SK-N-SH (cell line): ENCODE results near the gene AVPI1. TPM values are rescaled to one million over a fixed set of nuclear protein-coding genes. Genes with fewer than 3 reads are reported as not detected.

ENCODE experiments used
- CTCF ChIA-PET: fragments of 300-600, 350-600 bp; formaldehyde crosslinking; extraction: SDS; loops from one replicate; lab custom pipeline; 2021; lab: Yijun Ruan, JAX
- POLR2A ChIA-PET: fragments of 350-600 bp; sonication (Branson Sonifier 250); formaldehyde crosslinking; extraction: SDS; loops from one replicate; lab custom pipeline; 2020; ENCODE audit warnings: antibody characterized with exemption, inconsistent platforms; lab: Yijun Ruan, JAX
- DNase-seq: peaks from one replicate; pipeline ENCODE4 v3.0.0; 2012
- H2AFZ ChIP-seq: fragments of 200-600 bp; sonication (generic); 2 replicates; pipeline ENCODE4 v1.8.1; 2016; ENCODE audit warnings: antibody characterized with exemption, mild to moderate bottlenecking, low read depth
- H3F3A ChIP-seq: fragments of 200-600 bp; sonication (generic); replicated peaks from 2 replicates; pipeline ENCODE3; 2016; ENCODE audit warnings: antibody characterized with exemption, mild to moderate bottlenecking; ENCODE audit not compliant: insufficient read depth
- H3K27ac ChIP-seq, 2 experiments: fragments of 200-500 bp in 1 of 2; fragments of 200-600 bp in 1 of 2; sonication (Bioruptor generic) in 1 of 2; sonication (generic), shearing (Covaris generic) in 1 of 2; 2 replicates each; pipeline versions ENCODE4 v1.5.1 to v1.6.1; 2014 to 2016; ENCODE audit warnings: low read depth in 2 of 2, inconsistent platforms in 1 of 2, low read length in 1 of 2, mild to moderate bottlenecking in 1 of 2, mixed read lengths in 1 of 2
- H3K27me3 ChIP-seq: fragments of 200-600 bp; sonication (generic), shearing (Covaris generic); 2 replicates; pipeline ENCODE4 v1.6.1; 2016; ENCODE audit warnings: mixed run types; ENCODE audit not compliant: insufficient read depth
- H3K36me3 ChIP-seq, 2 experiments: fragments of 200-500 bp in 1 of 2; fragments of 200-600 bp in 1 of 2; sonication (Bioruptor generic) in 1 of 2; sonication (generic) in 1 of 2; replicated peaks in 1 of 2; 2 replicates each; pipeline versions ENCODE3 to v1.5.1; 2014 to 2016; ENCODE audit warnings: low read length in 1 of 2, mild to moderate bottlenecking in 1 of 2; ENCODE audit not compliant: insufficient read depth in 2 of 2, control insufficient read depth in 1 of 2
- H3K4me1 ChIP-seq, 2 experiments: fragments of 200-500 bp in 1 of 2; fragments of 200-600 bp in 1 of 2; sonication (Bioruptor generic) in 1 of 2; sonication (generic), shearing (Covaris generic) in 1 of 2; 2 replicates each; pipeline versions ENCODE4 v1.5.1 to v1.6.1; 2014 to 2016; ENCODE audit warnings: low read depth in 1 of 2, low read length in 1 of 2, mixed run types in 1 of 2; ENCODE audit not compliant: insufficient read depth in 2 of 2, control insufficient read depth in 1 of 2
- H3K4me2 ChIP-seq: fragments of 200-600 bp; sonication (generic), shearing (Covaris generic); 2 replicates; pipeline ENCODE4 v1.6.1; 2017; ENCODE audit warnings: mixed run types
- H3K4me3 ChIP-seq, 2 experiments: fragments of 200-500 bp in 1 of 2; fragments of 200-600 bp in 1 of 2; sonication (Bioruptor generic) in 1 of 2; sonication (generic), shearing (Covaris generic) in 1 of 2; 2 replicates each; pipeline versions ENCODE4 v1.5.1 to v1.8.1; 2014 to 2016; ENCODE audit warnings: low read depth in 2 of 2, inconsistent platforms in 1 of 2, low read length in 1 of 2, mild to moderate bottlenecking in 1 of 2, mixed read lengths in 1 of 2, moderate library complexity in 1 of 2
- H3K79me2 ChIP-seq: fragments of 200-600 bp; sonication (generic); 2 replicates; pipeline ENCODE4 v1.8.1; 2017; ENCODE audit warnings: mild to moderate bottlenecking; ENCODE audit not compliant: insufficient read depth
- H3K9ac ChIP-seq: fragments of 200-600 bp; sonication (generic); 2 replicates; pipeline ENCODE4 v1.6.1; 2017; ENCODE audit warnings: mixed run types
- H3K9me2 ChIP-seq: fragments of 200-600 bp; sonication (generic); 2 replicates; pipeline ENCODE4 v1.6.1; 2017; ENCODE audit warnings: mixed run types
- H3K9me3 ChIP-seq: fragments of 200-600 bp; sonication (generic); 2 replicates; pipeline ENCODE4 v1.6.1; 2017; ENCODE audit warnings: mixed run types, mild to moderate bottlenecking, moderate library complexity
- H4K20me1 ChIP-seq: fragments of 200-600 bp; sonication (generic); 2 replicates; pipeline ENCODE4 v1.6.1; 2017; ENCODE audit warnings: mild to moderate bottlenecking, mixed run types; ENCODE audit not compliant: insufficient read depth
- CHD2 ChIP-seq: fragments of 150-350 bp; IDR thresholded peaks from 2 replicates; pipeline ENCODE4 v1.6.1; 2018; ENCODE audit warnings: low read length; ENCODE audit not compliant: partially characterized antibody
- CTCF ChIP-seq: fragments of 200-600 bp; sonication (generic); IDR thresholded peaks from 2 replicates; pipeline ENCODE4 v1.6.1; 2017; ENCODE audit warnings: antibody characterized with exemption, mild to moderate bottlenecking, moderate library complexity
- ELF1 ChIP-seq: IDR thresholded peaks from 2 replicates; pipeline ENCODE4 v1.4.0; 2012
- EP300 ChIP-seq, 2 experiments: IDR thresholded peaks; 2 replicates each; pipeline versions ENCODE4 v1.4.0 to v1.6.1; 2012; ENCODE audit warnings: borderline replicate concordance in 1 of 2, low read depth in 1 of 2, low read length in 1 of 2
- FOSL2 ChIP-seq: IDR thresholded peaks from 2 replicates; pipeline ENCODE4 v1.4.0; 2012; ENCODE audit warnings: low read depth, mild to moderate bottlenecking, moderate library complexity, borderline replicate concordance
- GABPA ChIP-seq: IDR thresholded peaks from 2 replicates; pipeline ENCODE4 v1.4.0; 2012; ENCODE audit warnings: low read depth, mild to moderate bottlenecking
- MXI1 ChIP-seq: IDR thresholded peaks from 2 replicates; pipeline ENCODE4 v1.6.1; 2012; ENCODE audit warnings: mild to moderate bottlenecking, low read depth, low read length, improper control_type of control experiment
- NRF1 ChIP-seq: IDR thresholded peaks from 2 replicates; pipeline ENCODE4 v1.6.1; 2012; ENCODE audit warnings: low read depth, mild to moderate bottlenecking, low read length
- POLR2AphosphoS5 ChIP-seq: IDR thresholded peaks from 2 replicates; pipeline ENCODE4 v1.6.1; 2012; ENCODE audit warnings: low read depth, low read length
- REST ChIP-seq: IDR thresholded peaks from 2 replicates; pipeline ENCODE4 v1.6.1; 2012; ENCODE audit warnings: mild to moderate bottlenecking, low read depth, low read length, moderate library complexity
- TEAD4 ChIP-seq: IDR thresholded peaks from 2 replicates; pipeline ENCODE4 v1.4.0; 2012; ENCODE audit warnings: mild to moderate bottlenecking, borderline replicate concordance; ENCODE audit not compliant: insufficient read depth
- polyA plus RNA-seq, 3 experiments: library from polyadenylated mRNA; depleted of rRNA; stranded (reverse); fragments of >200 nt; gene quantifications; 2 replicates each; pipeline ENCODE4 v1.2.3, GENCODE V29; 2012
- TF ChIP-seq, protein P1 (sequence below): fragments of 150-350 bp; IDR thresholded peaks from 2 replicates; pipeline ENCODE4 v1.6.1; 2017; ENCODE audit warnings: antibody characterized with exemption, low read length, low read depth, borderline replicate concordance
- TF ChIP-seq, protein P2 (sequence below): IDR thresholded peaks from 2 replicates; pipeline ENCODE4 v1.4.0; 2012; ENCODE audit warnings: low read depth, borderline replicate concordance

Gene AVPI1
- polyA plus RNA-seq, 1 of the 3 experiments (the other 2 are of a cell fraction), result 6.3 TPM

DNA sequence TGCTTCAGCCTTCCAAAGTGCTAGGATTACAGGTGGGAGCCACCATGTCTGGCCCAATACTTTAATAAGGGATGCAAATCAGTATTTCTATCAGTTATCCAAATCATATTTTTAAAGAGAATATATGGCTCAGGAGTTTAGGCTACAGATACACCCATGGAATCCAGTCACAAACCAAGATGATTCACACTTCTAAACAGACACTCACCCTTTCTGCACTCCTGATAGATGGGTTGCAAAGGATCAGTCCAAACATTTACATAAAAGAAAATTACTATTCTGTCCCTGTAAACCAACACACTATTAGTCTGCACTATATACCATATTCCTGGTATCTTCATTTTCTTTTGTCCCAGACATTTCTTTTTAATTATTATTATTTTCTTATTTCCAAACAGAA is 55.9 kb downstream of the AVPI1 start:
- ChIA-PET POLR2A (no interaction called here), CTCF (interaction anchor here (0.9 to 1.8 kb wide), 2 partner anchors 18 to 59 kb away, joined by 3 to 4 read pairs; no protein-coding TSS in a partner anchor)
- Histone ChIP-seq H3K4me2 (no peak overlapping the region), H3K9ac (no peak overlapping the region), H3K27ac (no peak overlapping the region), H3K4me3 (no peak overlapping the region), H3F3A (peaks cover 6% of the 10 kb centered on the region), H3K9me3 (no peaks in the 10 kb centered on the region), H3K79me2 (peaks cover 17% of the 10 kb centered on the region), H3K27me3 (no peaks in the 10 kb centered on the region), H3K36me3 (no peaks in the 10 kb centered on the region), H4K20me1 (no peaks in the 10 kb centered on the region), H3K9me2 (no peaks in the 10 kb centered on the region), H2AFZ (no peak overlapping the region), H3K4me1 (peaks cover 4% of the 10 kb centered on the region in 2 experiments; a peak in 2 of 4 replicates)
- DNase-seq, result no peak
- TF ChIP-seq, protein P1, sequence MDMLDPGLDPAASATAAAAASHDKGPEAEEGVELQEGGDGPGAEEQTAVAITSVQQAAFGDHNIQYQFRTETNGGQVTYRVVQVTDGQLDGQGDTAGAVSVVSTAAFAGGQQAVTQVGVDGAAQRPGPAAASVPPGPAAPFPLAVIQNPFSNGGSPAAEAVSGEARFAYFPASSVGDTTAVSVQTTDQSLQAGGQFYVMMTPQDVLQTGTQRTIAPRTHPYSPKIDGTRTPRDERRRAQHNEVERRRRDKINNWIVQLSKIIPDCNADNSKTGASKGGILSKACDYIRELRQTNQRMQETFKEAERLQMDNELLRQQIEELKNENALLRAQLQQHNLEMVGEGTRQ, result no peak
- no peak for TF ChIP-seq FOSL2
- TF ChIP-seq CHD2, result no peak
- no peak for TF ChIP-seq ELF1
- TF ChIP-seq EP300 (IDR thresholded peaks at IDR 0.05; ENCODE audit: borderline replicate concordance in 1 of 2, low read depth in 1 of 2, low read length in 1 of 2), result no peak
- no peak for TF ChIP-seq POLR2AphosphoS5
- TF ChIP-seq NRF1, result no peak
- TF ChIP-seq TEAD4, result no peak
- TF ChIP-seq CTCF, result no peak
- TF ChIP-seq REST, result no peak
- TF ChIP-seq, protein P2, sequence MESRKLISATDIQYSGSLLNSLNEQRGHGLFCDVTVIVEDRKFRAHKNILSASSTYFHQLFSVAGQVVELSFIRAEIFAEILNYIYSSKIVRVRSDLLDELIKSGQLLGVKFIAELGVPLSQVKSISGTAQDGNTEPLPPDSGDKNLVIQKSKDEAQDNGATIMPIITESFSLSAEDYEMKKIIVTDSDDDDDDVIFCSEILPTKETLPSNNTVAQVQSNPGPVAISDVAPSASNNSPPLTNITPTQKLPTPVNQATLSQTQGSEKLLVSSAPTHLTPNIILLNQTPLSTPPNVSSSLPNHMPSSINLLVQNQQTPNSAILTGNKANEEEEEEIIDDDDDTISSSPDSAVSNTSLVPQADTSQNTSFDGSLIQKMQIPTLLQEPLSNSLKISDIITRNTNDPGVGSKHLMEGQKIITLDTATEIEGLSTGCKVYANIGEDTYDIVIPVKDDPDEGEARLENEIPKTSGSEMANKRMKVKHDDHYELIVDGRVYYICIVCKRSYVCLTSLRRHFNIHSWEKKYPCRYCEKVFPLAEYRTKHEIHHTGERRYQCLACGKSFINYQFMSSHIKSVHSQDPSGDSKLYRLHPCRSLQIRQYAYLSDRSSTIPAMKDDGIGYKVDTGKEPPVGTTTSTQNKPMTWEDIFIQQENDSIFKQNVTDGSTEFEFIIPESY, result no peak
- no peak for TF ChIP-seq MXI1
- no peak for TF ChIP-seq GABPA
